CD14-positive monocyte (primary cell): ENCODE data around the gene PSMD1. TPM values are rescaled to one million over a fixed set of nuclear protein-coding genes. Genes with fewer than 3 reads are reported as not detected.

Source experiments
- DNase-seq, 3 donors: peaks; one replicate each; pipeline ENCODE4 v3.0.0-alpha.2; 2011 to 2022
- H2AFZ ChIP-seq: 2 replicates; pipeline ENCODE4 v1.6.0; 2012; ENCODE audit warnings: mild to moderate bottlenecking, low read depth, low read length, inconsistent platforms; ENCODE audit not compliant: insufficient read depth, poor library complexity, severe bottlenecking
- H3K27ac ChIP-seq, 2 donors: 1 replicate in 1 of 2; 2 replicates in 1 of 2; pipeline ENCODE4 v1.5.1; 2012 to 2013; ENCODE audit warnings: low read length in 2 of 2, control low read depth in 1 of 2, inconsistent platforms in 1 of 2, low read depth in 1 of 2, mild to moderate bottlenecking in 1 of 2
- H3K27me3 ChIP-seq, 2 donors: one replicate each; pipeline versions ENCODE4 v1.6.0 to v1.6.1; 2011 to 2013; ENCODE audit warnings: low read length in 2 of 2; ENCODE audit not compliant: control insufficient read depth in 2 of 2, insufficient read depth in 2 of 2
- H3K36me3 ChIP-seq, 2 donors: replicated peaks in 1 of 2; 1 replicate in 1 of 2; 2 replicates in 1 of 2; pipeline versions ENCODE4 v1.5.1 to v1.6.1; 2012 to 2013; ENCODE audit warnings: low read length in 2 of 2, control low read depth in 1 of 2, inconsistent platforms in 1 of 2, mild to moderate bottlenecking in 1 of 2; ENCODE audit not compliant: insufficient read depth in 2 of 2, control insufficient read depth in 1 of 2
- H3K4me1 ChIP-seq, 2 donors: 1 replicate in 1 of 2; 2 replicates in 1 of 2; pipeline versions ENCODE4 v1.5.1 to v1.6.1; 2012 to 2013; ENCODE audit warnings: low read length in 2 of 2, control low read depth in 1 of 2, inconsistent platforms in 1 of 2, mild to moderate bottlenecking in 1 of 2, moderate library complexity in 1 of 2; ENCODE audit not compliant: insufficient read depth in 2 of 2, control insufficient read depth in 1 of 2
- H3K4me2 ChIP-seq: replicated peaks from 2 replicates; pipeline ENCODE3; 2012; ENCODE audit warnings: low read length, moderate library complexity, mild to moderate bottlenecking; ENCODE audit not compliant: poor library complexity, severe bottlenecking; ENCODE audit errors: extremely low read depth
- H3K4me3 ChIP-seq, 3 experiments: fragments of 200-600 bp in 1 of 3; sonication (generic) in 1 of 3; replicated peaks in 1 of 3; 1 replicate in 2 of 3; 2 replicates in 1 of 3; pipeline ENCODE4 v1.5.1; 2011 to 2013; ENCODE audit warnings: low read length in 3 of 3, mild to moderate bottlenecking in 3 of 3, control low read depth in 2 of 3, low read depth in 2 of 3, inconsistent platforms in 1 of 3, moderate library complexity in 1 of 3
- H3K79me2 ChIP-seq: 2 replicates; pipeline ENCODE4 v1.6.0; 2012; ENCODE audit warnings: mild to moderate bottlenecking, control low read depth, inconsistent platforms, low read length, moderate library complexity; ENCODE audit not compliant: insufficient read depth
- H3K9ac ChIP-seq: 2 replicates; pipeline ENCODE4 v1.6.0; 2017; ENCODE audit warnings: low read length, mild to moderate bottlenecking; ENCODE audit not compliant: insufficient read depth, poor library complexity, severe bottlenecking
- H3K9me3 ChIP-seq, 2 donors: replicated peaks in 1 of 2; 1 replicate in 1 of 2; 2 replicates in 1 of 2; pipeline versions ENCODE4 v1.5.1 to v1.6.1; 2012 to 2013; ENCODE audit warnings: low read length in 2 of 2, control low read depth in 1 of 2; ENCODE audit not compliant: control insufficient read depth in 1 of 2, insufficient read depth in 1 of 2
- H4K20me1 ChIP-seq: 2 replicates; pipeline ENCODE4 v1.6.0; 2012; ENCODE audit warnings: mild to moderate bottlenecking, low read length, control low read depth, moderate library complexity; ENCODE audit not compliant: insufficient read depth
- H3K27ac Mint-ChIP-seq, 7 donors: one replicate each; pipeline ENCODE4 v1.8.0; 2020; ENCODE audit warnings: mild to moderate bottlenecking in 7 of 7, mixed read lengths in 7 of 7, moderate library complexity in 6 of 7, inconsistent platforms in 2 of 7
- H3K27me3 Mint-ChIP-seq, 3 donors: one replicate each; pipeline ENCODE4 v1.8.0; 2021 to 2022; ENCODE audit warnings: low read depth in 3 of 3, mild to moderate bottlenecking in 3 of 3, mixed read lengths in 3 of 3, moderate library complexity in 3 of 3, inconsistent platforms in 1 of 3
- H3K36me3 Mint-ChIP-seq, 2 donors: one replicate each; pipeline ENCODE4 v1.8.0; 2020; ENCODE audit warnings: mixed read lengths in 2 of 2, inconsistent platforms in 1 of 2, mild to moderate bottlenecking in 1 of 2
- H3K4me1 Mint-ChIP-seq: one replicate; pipeline ENCODE4 v1.8.0; 2020; ENCODE audit warnings: mild to moderate bottlenecking, mixed read lengths
- H3K4me3 Mint-ChIP-seq, 2 donors: one replicate each; pipeline ENCODE4 v1.8.0; 2020; ENCODE audit warnings: mild to moderate bottlenecking in 2 of 2, mixed read lengths in 2 of 2, moderate library complexity in 1 of 2
- H3K9me3 Mint-ChIP-seq, 7 donors: one replicate each; pipeline ENCODE4 v1.8.0; 2020 to 2022; ENCODE audit warnings: mixed read lengths in 7 of 7, mild to moderate bottlenecking in 6 of 7, moderate library complexity in 6 of 7, inconsistent platforms in 2 of 7
- WGBS: methylation state at CpG from one replicate; pipeline ENCODE4 v1.1.5; 2013; ENCODE audit warnings: missing lambda C conversion rate; ENCODE audit not compliant: insufficient coverage; 5-methylcytosine and 5-hydroxymethylcytosine counted together
- intact Hi-C, 2 donors: fragments of 100-400 bp; cut with micrococcal nuclease; formaldehyde crosslinking; loops; one replicate each; pipeline versions ENCODE4 v1.15.0 to v1.15.1; 2023
- polyA plus RNA-seq, 3 donors: library from polyadenylated mRNA; depleted of rRNA in 1 of 3; unstranded in 2 of 3; stranded (reverse) in 1 of 3; fragments of 300-500 nt in 2 of 3; fragments of >200 nt in 1 of 3; fragmentation: Illumina TruSeq in 2 of 3; gene quantifications; 1 replicate in 2 of 3; 2 replicates in 1 of 3; pipeline ENCODE4 v1.2.3, GENCODE V29; 2012 to 2021
- TF ChIP-seq, protein P1 (sequence below): fragments of 200-600 bp; IDR thresholded peaks from one replicate; pipeline ENCODE4 v1.8.0; 2022; ENCODE audit warnings: antibody characterized with exemption, mild to moderate bottlenecking

Gene PSMD1
- polyA plus RNA-seq, 3 donors: 23.5 to 53.9 (median 37.7) TPM

DNA sequence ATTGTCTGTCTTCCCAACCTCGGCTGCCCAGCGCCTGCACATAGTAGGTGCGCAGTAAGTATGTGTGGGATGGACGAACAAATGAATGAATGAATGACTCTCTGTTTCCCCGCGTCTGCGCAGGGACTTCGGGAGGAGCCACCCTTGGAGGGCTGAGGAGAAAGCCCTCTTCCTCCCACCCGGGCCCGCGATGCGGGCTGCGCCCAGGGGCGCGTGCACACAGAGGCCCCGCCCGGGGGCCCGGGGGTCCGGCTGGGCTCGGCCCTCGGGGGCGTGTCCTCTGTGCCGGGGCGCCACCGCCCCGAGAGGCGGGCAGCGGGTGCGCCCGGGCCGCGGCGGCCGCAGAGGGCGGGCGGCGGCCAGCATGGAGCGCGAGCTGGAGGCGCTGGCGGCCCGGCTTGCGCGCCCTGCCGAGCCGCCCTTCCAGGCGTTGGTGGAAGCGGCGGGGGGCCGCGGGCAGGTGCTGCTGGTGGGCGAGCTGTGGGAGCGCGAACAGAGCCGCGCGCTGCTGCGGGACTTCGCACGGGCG, 19.4 kb upstream of the PSMD1 start, which contains the start of gene C2orf72:
Gene C2orf72, plus strand, starts transcription at position 322 of the 529 bp plus-strand sequence. Its CDS starts 43 bp downstream, at position 365.
- Mint-ChIP-seq H3K4me1 (peaks cover 4% of the 10 kb centered on the region), H3K36me3 (no peaks in the 10 kb centered on the region), H3K4me3 (peak within 1 kb of the TSS; percentile 24 to 89), H3K27ac (no peak within 1 kb of the TSS), H3K9me3 (peaks cover 0 to 10% (median 2%) of the 10 kb centered on the region in 7 donors), H3K27me3 (peaks cover 52 to 77% (median 67%) of the 10 kb centered on the region in 3 donors)
- no peak for DNase-seq
- no peak within 1 kb of the TSS for H2AFZ ChIP-seq
- H3K27ac ChIP-seq: no peak within 1 kb of the TSS
- TF ChIP-seq, protein P1, sequence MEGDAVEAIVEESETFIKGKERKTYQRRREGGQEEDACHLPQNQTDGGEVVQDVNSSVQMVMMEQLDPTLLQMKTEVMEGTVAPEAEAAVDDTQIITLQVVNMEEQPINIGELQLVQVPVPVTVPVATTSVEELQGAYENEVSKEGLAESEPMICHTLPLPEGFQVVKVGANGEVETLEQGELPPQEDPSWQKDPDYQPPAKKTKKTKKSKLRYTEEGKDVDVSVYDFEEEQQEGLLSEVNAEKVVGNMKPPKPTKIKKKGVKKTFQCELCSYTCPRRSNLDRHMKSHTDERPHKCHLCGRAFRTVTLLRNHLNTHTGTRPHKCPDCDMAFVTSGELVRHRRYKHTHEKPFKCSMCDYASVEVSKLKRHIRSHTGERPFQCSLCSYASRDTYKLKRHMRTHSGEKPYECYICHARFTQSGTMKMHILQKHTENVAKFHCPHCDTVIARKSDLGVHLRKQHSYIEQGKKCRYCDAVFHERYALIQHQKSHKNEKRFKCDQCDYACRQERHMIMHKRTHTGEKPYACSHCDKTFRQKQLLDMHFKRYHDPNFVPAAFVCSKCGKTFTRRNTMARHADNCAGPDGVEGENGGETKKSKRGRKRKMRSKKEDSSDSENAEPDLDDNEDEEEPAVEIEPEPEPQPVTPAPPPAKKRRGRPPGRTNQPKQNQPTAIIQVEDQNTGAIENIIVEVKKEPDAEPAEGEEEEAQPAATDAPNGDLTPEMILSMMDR: no peak
- H3K27me3 ChIP-seq: peaks cover 36 to 56% of the 10 kb centered on the region in 2 donors
- H3K4me2 ChIP-seq: no peak within 1 kb of the TSS
- H3K9me3 ChIP-seq: peaks cover 0 to 19% of the 10 kb centered on the region in 2 donors
- under 1% methylated on average over 52 of the region's 61 CpGs for whole genome bisulfite sequencing
- no peaks in the 10 kb centered on the region for H4K20me1 ChIP-seq
- no peaks in the 10 kb centered on the region for H3K79me2 ChIP-seq
- H3K9ac ChIP-seq: no peak within 1 kb of the TSS
- intact Hi-C loops: no loop called here
- no peaks in the 10 kb centered on the region for H3K36me3 ChIP-seq
- H3K4me1 ChIP-seq: peaks cover 0 to 2% of the 10 kb centered on the region in 2 donors
- H3K4me3 ChIP-seq: no peak within 1 kb of the TSS

DNA sequence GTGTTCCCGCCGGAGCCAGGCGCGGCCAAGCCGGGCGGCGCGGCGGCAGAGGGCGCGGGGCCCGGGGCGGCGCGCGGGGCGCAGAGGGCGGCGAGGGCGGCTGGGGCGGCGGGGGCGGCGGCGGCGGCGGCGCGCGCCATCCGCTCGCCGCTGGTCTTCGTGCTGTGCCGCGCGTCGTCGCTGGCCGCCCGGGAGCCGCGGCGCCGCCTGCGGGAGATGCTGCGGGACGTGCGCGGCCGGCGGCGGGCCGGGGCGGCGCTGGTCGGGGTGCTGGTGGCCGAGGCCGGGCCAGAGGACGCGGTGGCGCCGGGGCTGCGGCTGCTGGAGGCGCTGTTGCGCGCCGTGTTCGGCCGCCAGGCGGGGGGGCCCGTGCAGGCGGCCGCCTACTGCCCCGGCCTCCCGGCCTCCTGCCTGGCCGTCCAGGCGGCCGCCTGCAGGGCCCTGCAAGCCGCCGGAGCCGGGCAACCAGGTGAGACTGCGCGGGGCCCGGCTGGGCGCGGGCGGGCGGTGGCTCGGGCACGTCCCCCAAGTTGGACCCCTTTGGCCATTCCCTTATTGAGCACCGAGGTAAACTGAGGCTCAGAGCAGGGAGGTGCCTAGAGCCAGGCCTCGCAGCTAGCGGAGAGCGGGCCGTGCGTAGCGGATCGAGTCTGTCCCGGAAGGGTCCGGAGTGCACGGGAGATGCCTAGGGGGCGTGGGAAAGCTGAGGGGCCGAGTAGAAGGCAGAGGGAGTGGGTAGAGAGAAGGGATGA, 18.8 kb upstream of the PSMD1 start:
- Histone ChIP-seq H4K20me1 (no peaks in the 10 kb centered on the region), H3K9ac (no peak overlapping the region), H3K4me3 (no peak overlapping the region), H3K4me1 (peaks cover 0 to 2% of the 10 kb centered on the region in 2 donors), H3K27me3 (peaks cover 36 to 56% of the 10 kb centered on the region in 2 donors), H3K36me3 (no peaks in the 10 kb centered on the region), H3K27ac (no peak overlapping the region), H3K4me2 (no peak overlapping the region), H3K79me2 (no peaks in the 10 kb centered on the region), H2AFZ (no peak overlapping the region), H3K9me3 (peaks cover 0 to 19% of the 10 kb centered on the region in 2 donors)
- H3K4me1 Mint-ChIP-seq: peaks cover 4% of the 10 kb centered on the region
- no peak for DNase-seq
- no peak overlapping the region for H3K27ac Mint-ChIP-seq
- H3K9me3 Mint-ChIP-seq: peaks cover 0 to 10% (median 2%) of the 10 kb centered on the region in 7 donors
- intact Hi-C loops: no loop called here
- 1% methylated on average over 104 of the region's 104 CpGs for WGBS
- H3K4me3 Mint-ChIP-seq: peak overlapping the region in 1 of 2 donors; percentile 59
- no peaks in the 10 kb centered on the region for H3K36me3 Mint-ChIP-seq
- TF ChIP-seq, protein P1: no peak
- peaks cover 52 to 75% (median 68%) of the 10 kb centered on the region in 3 donors for H3K27me3 Mint-ChIP-seq
